Measurements from ENCODE around the gene VAV2.

VAV2 gene

GRCh38 chr9:133921866-133922265 lies 70.3 kb downstream of the VAV2 start:
- no peak for FAIRE-seq
- no peak for TF ChIP-seq CTCF (IDR thresholded peaks at IDR 0.05; ENCODE audit: insufficient read depth, missing control alignments)
- DNase-seq (ENCODE audit: insufficient read length, low spot score), result no peak

GRCh38 chr9:133920471-133920870 lies 71.7 kb downstream of the VAV2 start:
- no peak for FAIRE-seq
- TF ChIP-seq CTCF (IDR thresholded peaks at IDR 0.05; ENCODE audit: insufficient read depth, missing control alignments), result no peak
- DNase-seq (ENCODE audit: insufficient read length, low spot score), result no peak

GRCh38 chr9:133919253-133920115 lies 72.6 kb downstream of the VAV2 start:
- no peak for FAIRE-seq

GRCh38 chr9:133918111-133918813 lies 73.9 kb downstream of the VAV2 start:
- DNase-seq (ENCODE audit: insufficient read length, low spot score), result no peak
- no peak for FAIRE-seq
- no peak for TF ChIP-seq CTCF (IDR thresholded peaks at IDR 0.05; ENCODE audit: insufficient read depth, missing control alignments)

More at GRCh38 chr9:133919253-133920115, 72.6 kb downstream of the VAV2 start:
- no peak for DNase-seq (ENCODE audit: insufficient read length, low spot score)
- no peak for TF ChIP-seq CTCF (IDR thresholded peaks at IDR 0.05; ENCODE audit: insufficient read depth, missing control alignments)

- no peak for TF ChIP-seq CTCF (IDR thresholded peaks at IDR 0.05; ENCODE audit: insufficient read depth, missing control alignments)
- DNase-seq (ENCODE audit: insufficient read length, low spot score) (no peak), FAIRE-seq (no peak)
Measured at GRCh38 chr9:133917375-133917774, 74.7 kb downstream of the VAV2 start.

GRCh38 chr9:133916159-133916541 lies 76.0 kb downstream of the VAV2 start:
- FAIRE-seq (no peak), DNase-seq (ENCODE audit: insufficient read length, low spot score) (no peak)
- TF ChIP-seq CTCF (IDR thresholded peaks at IDR 0.05; ENCODE audit: insufficient read depth, missing control alignments), result no peak

All from D721Med (cell line).